GM13977 (cell line): ENCODE measurements around the gene MYBPC1.
"Not testable (repeated sequence)": the region's sequence is repeated elsewhere in the genome, so short reads cannot be mapped to it uniquely, and the experiment has no call there.

Experiments
- DNase-seq: peaks from one replicate; pipeline ENCODE4 v3.0.0; 2012; ENCODE audit warnings: low spot score
- CTCF ChIP-seq: IDR thresholded peaks from 2 replicates; pipeline ENCODE4 v1.5.1; 2012; ENCODE audit warnings: mild to moderate bottlenecking, control low read depth; ENCODE audit not compliant: insufficient read depth; ENCODE audit errors: extremely low read depth, missing control alignments
- in situ Hi-C: fragments of 300-500 bp; cut with MboI; formaldehyde crosslinking; loops from one replicate; pipeline ENCODE4 v1.12.0; 2022; ENCODE audit warnings: low sequenced_read_pairs, low pct_unique_long_range_greater_than_20kb, mixed read lengths, inconsistent platforms; ENCODE audit not compliant: unreplicated experiment

Gene MYBPC1

DNA sequence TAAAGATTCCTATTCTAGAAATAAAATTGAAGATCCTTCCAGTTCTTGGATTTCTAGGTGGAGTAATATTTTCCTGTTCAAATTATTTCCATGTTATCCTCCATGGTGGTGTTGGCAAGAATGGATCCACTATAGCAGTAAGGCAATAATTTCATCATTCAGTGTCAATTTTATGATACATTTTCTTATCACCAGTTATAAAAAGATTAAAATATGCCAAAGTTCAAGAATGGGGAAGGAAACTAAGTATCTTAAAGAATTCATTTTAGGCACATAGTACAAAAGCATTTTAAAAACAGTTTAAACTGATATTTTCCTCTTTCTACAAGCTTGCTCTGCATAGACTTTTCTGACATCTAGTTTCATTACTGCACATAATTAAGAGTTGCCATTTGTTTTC, 125.3 kb downstream of the MYBPC1 start:
- TF ChIP-seq CTCF, result no peak
- in situ Hi-C loops, result no loop called here
- DNase-seq, result no peak

DNA sequence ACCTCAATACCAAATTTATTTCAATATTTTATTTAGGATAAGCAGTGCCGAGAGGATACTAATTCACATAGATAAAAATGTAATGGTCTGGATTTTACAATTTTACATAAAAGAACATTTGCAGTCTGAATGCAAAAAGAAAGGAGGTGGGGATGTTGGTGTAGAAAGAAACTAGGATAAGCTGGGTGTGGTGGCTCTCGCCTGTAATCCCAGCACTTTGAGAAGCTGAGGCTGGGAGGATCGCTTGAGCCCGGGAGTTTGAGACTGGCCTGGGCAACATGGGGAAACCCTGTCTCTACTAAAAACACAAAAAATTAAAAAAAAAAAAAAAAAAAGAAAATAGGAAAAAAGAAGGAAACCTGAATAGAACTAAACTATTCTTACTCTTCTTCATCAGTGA, 127.6 kb downstream of the MYBPC1 start:
- no peak for DNase-seq
- in situ Hi-C loops, result no loop called here
- TF ChIP-seq CTCF, result no peak

- in situ Hi-C loops, result no loop called here
- no peak for TF ChIP-seq CTCF
- DNase-seq, result no peak
Measured at GRCh38 chr12:101727098-101727497, 132.3 kb downstream of the MYBPC1 start.

GRCh38 chr12:101729842-101730241, 135.1 kb downstream of the MYBPC1 start:
- in situ Hi-C loops, result no loop called here
- DNase-seq, result no peak
- no peak for TF ChIP-seq CTCF

- in situ Hi-C loops, result no loop called here
- TF ChIP-seq CTCF, result no peak
- no peak for DNase-seq
Measured at GRCh38 chr12:101732318-101732717, 137.5 kb downstream of the MYBPC1 start.

GRCh38 chr12:101733166-101733565, 138.4 kb downstream of the MYBPC1 start:
- in situ Hi-C loops, result no loop called here
- TF ChIP-seq CTCF, result no peak
- no peak for DNase-seq

- in situ Hi-C loops, DNase-seq: not testable (repeated sequence)
Measured at GRCh38 chr12:101734482-101734881, 139.7 kb downstream of the MYBPC1 start.
